KBM-7 (cell line): ENCODE results near the gene FIBCD1.

Experiments
- DNase-seq: peaks from one replicate; pipeline ENCODE4 v3.0.0-alpha.2; 2015
- in situ Hi-C: fragments of 300-500 bp; cut with MboI; formaldehyde crosslinking; loops from 2 replicates; pipeline ENCODE4 v1.14.3; 2020; ENCODE audit warnings: low sequenced_read_pairs, low pct_unique_long_range_greater_than_20kb, mixed read lengths

The FIBCD1 gene

GRCh38 chr9:130902204-130903185 is 36.6 kb downstream of the FIBCD1 start:
- in situ Hi-C loops, result no loop called here
- DNase-seq, result no peak

- DNase-seq, result no peak
- in situ Hi-C loops, result no loop called here
Observed at GRCh38 chr9:130901498-130902203, 37.4 kb downstream of the FIBCD1 start.

DNA sequence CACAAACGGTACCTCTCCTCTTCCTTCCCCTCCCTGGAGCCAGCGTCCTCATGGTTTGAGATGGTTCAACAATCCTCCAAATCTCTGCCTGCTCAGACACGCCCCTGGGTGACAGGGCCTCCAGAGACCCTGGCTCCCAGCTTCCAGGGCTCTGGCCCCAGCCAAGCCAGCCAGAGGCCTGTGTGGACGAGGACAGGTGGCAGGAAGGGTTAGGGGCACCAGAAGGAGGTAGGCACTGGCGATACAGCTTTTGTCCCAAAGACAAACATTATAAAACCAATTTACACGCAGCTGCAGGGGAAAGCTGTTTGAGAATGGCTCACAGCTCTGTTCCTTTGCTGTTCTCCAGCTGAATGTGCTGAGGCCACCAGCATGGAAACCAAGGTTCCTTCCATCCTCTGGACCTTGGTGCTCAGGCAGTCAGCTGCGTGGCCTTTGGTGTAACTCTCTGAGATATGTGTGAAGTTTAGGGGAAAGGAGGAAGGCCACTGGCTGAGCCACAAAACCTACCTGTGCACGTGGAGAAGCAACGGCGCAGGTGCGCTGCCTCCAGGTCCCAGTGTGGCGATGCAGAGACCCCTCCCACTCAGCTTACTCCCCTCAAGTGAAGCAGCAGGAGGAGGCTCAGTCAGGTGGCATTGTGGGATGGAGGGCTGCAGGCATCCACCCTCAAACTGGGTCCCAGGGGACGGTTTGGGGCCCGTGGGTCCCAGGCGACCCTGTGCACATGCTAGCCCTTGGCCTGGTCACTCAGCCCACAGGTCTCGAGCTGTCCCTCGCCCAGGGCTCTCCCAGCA is 38.1 kb downstream of the FIBCD1 start:
- DNase-seq, result no peak
- in situ Hi-C loops, result no loop called here

GRCh38 chr9:130899051-130899748 is 39.8 kb downstream of the FIBCD1 start:
- no peak for DNase-seq
- in situ Hi-C loops, result no loop called here

DNA sequence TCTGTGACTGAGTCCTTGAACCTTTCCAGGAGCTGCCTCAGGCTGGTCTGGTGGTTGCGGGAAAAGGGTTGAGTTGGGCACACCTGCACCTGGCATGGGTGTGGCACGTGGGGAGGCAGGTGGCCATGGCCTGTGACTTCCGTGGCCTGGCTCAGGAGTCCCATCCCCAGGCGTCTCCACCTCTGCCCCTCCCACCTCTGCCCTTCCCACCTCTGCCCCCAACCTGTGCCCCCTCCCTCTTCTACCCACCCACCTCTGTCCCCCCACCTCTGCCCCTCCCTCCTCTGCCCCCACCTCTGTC is 40.5 kb downstream of the FIBCD1 start:
- in situ Hi-C loops, result no loop called here

DNA sequence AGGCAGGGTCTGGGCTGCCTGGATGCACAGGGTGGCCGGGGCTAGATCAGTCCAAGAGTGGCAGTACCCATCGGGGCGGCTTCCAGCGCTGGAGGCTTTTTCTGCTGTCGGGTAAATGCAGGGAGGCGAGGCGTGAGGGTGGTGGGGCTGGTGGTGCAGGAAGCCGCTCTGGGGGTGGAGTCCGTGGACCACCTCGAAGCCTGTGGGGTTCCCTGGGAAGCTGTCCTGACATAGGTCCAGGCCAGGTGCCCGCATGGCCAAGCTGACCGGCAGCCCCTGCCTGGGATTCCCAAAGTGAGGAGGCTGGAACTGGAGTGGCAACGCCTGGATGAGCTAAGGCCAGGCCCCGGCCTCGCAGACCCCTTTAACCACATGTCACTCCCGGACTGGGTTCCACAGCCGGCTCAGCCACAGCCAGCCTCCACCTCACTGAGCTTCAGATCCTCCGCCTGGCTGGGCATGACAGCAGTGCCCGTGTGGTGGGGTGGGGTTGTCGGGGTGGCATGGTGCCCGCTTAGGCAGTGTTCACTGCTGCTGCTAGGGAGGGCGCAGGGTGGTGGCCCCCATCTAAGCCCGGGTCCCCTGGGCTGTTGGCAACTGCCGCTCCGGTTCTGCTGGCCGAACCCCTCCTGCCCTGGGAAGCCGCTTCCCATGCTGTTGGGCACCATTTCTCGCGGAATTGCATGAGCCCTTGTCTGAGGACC is 41.0 kb downstream of the FIBCD1 start:
- DNase-seq, result no peak
- in situ Hi-C loops, result no loop called here

More for the DNA sequence above, 40.5 kb downstream of the FIBCD1 start:
- no peak for DNase-seq

- DNase-seq, result no peak
- in situ Hi-C loops, result no loop called here
Observed at GRCh38 chr9:130897105-130897751, 41.8 kb downstream of the FIBCD1 start.

GRCh38 chr9:130896233-130897014 is 42.6 kb downstream of the FIBCD1 start, which contains the start of gene QRFP:
Gene QRFP (minus strand): TSS chr9:130896812. CDS start chr9:130893838, 2,974 bp downstream.
- no peak for DNase-seq
- in situ Hi-C loops, result no loop called here

- in situ Hi-C loops, result no loop called here
- no peak for DNase-seq
Observed at GRCh38 chr9:130895481-130896232, 43.4 kb downstream of the FIBCD1 start.

DNA sequence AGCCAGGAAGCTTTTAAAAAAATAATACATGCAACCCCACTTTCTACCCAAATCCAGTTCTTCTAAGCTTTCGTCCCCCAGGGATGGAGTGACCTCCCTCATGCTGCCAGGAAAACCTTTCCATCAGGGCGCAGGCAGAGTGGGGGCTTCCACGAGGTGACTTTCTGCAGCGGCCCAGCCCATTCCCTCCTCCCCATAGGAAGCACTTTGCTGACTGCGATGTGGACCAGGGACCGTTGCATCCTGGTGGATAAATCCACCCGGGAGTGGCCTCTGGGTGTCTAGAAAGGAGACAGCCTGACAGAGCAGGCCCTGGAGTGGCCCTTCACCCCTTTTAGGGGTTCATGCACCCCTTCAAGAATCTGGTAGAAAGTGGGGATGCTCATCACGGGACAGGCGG is 44.0 kb downstream of the FIBCD1 start:
- DNase-seq, result no peak
- in situ Hi-C loops, result no loop called here

DNA sequence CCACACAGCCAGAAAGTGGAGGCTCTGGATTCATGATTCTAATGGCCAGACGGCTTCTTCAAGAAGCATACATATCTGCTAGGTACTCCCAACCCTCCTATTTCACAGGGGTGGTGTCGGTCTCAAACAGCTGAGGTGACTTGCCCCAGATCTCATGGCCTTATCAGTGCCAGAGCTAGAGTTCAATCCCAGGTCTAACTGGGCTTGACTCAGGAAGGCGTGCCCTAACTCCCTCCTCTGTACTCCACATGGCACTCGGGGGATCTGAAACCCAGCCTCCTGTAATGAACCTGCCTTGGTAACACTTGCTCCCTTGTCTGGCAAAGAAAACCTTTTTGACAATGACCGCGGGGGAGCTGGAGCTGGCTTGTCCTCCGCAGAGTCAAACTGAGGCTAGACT is 44.5 kb downstream of the FIBCD1 start:
- in situ Hi-C loops, result no loop called here
- DNase-seq, result no peak

DNA sequence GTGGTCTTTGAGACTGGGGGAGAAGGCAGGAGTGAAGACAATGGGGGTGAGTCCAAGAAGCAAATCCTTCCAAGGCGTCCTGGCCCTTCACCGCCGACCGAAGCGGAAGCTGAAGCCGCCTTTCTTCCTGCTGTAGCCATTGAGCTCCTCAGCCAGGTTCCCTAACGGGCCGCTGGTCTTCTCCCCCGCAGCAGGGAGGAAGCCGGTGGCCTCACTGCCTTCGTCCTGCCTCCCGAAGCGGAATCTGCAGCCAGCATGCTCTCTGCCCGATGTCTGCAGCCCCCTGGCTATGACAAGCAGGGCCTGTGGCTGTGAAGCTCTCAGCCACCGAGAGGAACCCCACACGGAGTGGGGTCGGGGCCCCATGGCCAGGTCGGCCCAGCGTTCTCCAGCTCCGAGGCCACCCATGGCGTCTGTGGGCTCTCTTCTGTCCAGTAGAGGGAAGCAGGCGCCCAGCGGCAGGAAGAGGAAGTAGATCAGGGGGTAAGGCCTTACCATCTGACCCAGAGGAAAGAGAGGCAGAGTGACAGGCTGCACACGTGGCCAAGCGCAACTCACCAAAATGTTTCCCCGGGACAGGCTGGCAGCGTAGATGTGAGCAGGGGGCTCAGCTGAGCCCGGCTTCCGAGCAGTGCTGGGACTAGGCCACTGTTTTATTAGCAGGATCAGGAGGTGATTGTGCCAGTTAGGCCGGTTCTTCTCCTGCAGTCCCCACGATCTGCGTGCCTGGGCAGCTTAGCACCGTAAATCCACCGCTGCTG is 45.5 kb downstream of the FIBCD1 start:
- in situ Hi-C loops, result no loop called here
- no peak for DNase-seq

GRCh38 chr9:130892477-130893304 is 46.4 kb downstream of the FIBCD1 start:
- in situ Hi-C loops, result no loop called here
- no peak for DNase-seq

DNA sequence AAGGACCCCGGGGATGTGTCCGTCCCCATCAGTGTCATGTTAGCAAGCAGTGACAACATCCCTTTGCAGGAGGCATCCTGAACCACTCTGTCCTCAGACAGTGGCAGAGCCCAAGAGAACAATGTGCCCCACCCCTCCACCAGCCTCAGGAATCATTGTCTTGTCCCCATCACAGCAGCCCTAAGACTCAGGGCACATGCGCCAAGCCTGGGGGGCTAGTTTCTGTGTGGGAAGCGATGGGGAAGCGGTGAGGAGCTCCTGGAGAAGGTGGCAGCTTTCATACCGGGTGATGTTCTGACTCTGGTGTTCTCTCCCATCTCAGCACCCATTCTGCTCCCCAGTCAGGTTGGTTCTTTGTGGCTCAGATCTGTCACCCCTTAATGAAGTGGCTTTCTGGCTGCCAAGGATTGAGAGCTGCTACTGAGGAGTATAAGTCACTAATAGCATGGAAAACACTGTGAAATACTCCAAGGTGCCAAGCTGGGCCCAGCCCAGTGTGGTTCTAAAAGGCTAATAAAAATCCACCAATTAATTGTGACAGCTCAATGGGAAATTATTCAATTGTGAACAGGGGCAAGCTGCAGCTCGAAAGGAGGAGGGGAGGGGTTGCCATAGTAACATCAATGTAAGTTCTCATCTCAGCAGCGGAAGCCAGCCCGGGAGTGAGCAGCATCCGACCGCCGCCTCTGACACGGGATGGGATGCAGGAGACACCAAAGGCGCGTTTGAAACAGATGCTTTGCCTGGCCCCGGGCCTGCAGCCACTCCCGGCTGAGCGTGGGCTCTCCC is 47.2 kb downstream of the FIBCD1 start:
- no peak for DNase-seq
- in situ Hi-C loops, result no loop called here
